Measurements from ENCODE around the gene VPS54. TPM values are rescaled to one million over a fixed set of nuclear protein-coding genes. Genes with fewer than 3 reads are reported as not detected.
A peak's percentile ranks its signal among the peaks of the same experiment; 100 is the strongest.

VPS54 gene
- total RNA-seq, 2 donors from 2014 or later: 20.9 to 21.2 TPM

GRCh38 chr2:63880625-63881024 is 138.6 kb downstream of the VPS54 start:
- intact Hi-C loops (cut with DNase I, micrococcal nuclease): no loop called here
- ATAC-seq (no peak), DNase-seq (no peak)

- DNase-seq: no peak
- intact Hi-C loops (cut with DNase I, micrococcal nuclease): no loop called here
Observed at GRCh38 chr2:63879876-63880433, 139.3 kb downstream of the VPS54 start.

GRCh38 chr2:63878486-63878885 is 140.7 kb downstream of the VPS54 start:
- intact Hi-C loops (cut with DNase I, micrococcal nuclease): no loop called here
- ATAC-seq (no peak), DNase-seq (no peak)

More at GRCh38 chr2:63879876-63880433, 139.3 kb downstream of the VPS54 start:
- ATAC-seq: no peak

GRCh38 chr2:63876311-63876710 is 142.9 kb downstream of the VPS54 start:
- DNase-seq (no peak), ATAC-seq (no peak)
- intact Hi-C loops (cut with DNase I, micrococcal nuclease): no loop called here

- ATAC-seq: peak; percentile 46
- intact Hi-C loops (cut with DNase I, micrococcal nuclease): no loop called here
- no peak for DNase-seq
Observed at GRCh38 chr2:63875559-63876245, 143.5 kb downstream of the VPS54 start.

GRCh38 chr2:63875131-63875527 is 144.1 kb downstream of the VPS54 start:
- no peak for ATAC-seq
- intact Hi-C loops (cut with DNase I, micrococcal nuclease): no loop called here

GRCh38 chr2:63874204-63875130 is 144.8 kb downstream of the VPS54 start:
- intact Hi-C loops (cut with DNase I, micrococcal nuclease): no loop called here
- ATAC-seq (no peak), DNase-seq (no peak)

More at GRCh38 chr2:63875131-63875527, 144.1 kb downstream of the VPS54 start:
- DNase-seq: no peak

- ATAC-seq (no peak), DNase-seq (no peak)
- intact Hi-C loops (cut with DNase I, micrococcal nuclease): no loop called here
Observed at GRCh38 chr2:63872571-63873328, 146.5 kb downstream of the VPS54 start.

GRCh38 chr2:63871864-63872263 is 147.4 kb downstream of the VPS54 start:
- intact Hi-C loops (cut with DNase I, micrococcal nuclease): no loop called here
- no peak for DNase-seq
- no peak for ATAC-seq

GRCh38 chr2:63870679-63871078 is 148.5 kb downstream of the VPS54 start:
- ATAC-seq: no peak
- no peak for DNase-seq
- intact Hi-C loops (cut with DNase I, micrococcal nuclease): no loop called here

- intact Hi-C loops (cut with DNase I, micrococcal nuclease): no loop called here
- DNase-seq: no peak
- ATAC-seq: no peak
Observed at GRCh38 chr2:63866009-63866709, 153.1 kb downstream of the VPS54 start.

GRCh38 chr2:63865159-63865799 is 153.9 kb downstream of the VPS54 start:
- intact Hi-C loops (cut with DNase I, micrococcal nuclease): no loop called here
- DNase-seq (no peak), ATAC-seq (no peak)

- intact Hi-C loops (cut with DNase I, micrococcal nuclease): loop anchor here in 1 of 2 donors (5.0 kb wide), 1 partner anchor 171 kb away; no protein-coding TSS in a partner anchor
- DNase-seq: no peak
- no peak for ATAC-seq
Observed at GRCh38 chr2:63863707-63864106, 155.5 kb downstream of the VPS54 start.

- DNase-seq: no peak
- ATAC-seq: peak; percentile 91
Observed at GRCh38 chr2:63862806-63863205, 156.4 kb downstream of the VPS54 start.

GRCh38 chr2:63861220-63861822 is 157.9 kb downstream of the VPS54 start:
- peak; percentile 65 for ATAC-seq
- intact Hi-C loops (cut with DNase I, micrococcal nuclease): loop anchor here in 1 of 2 donors (5.0 kb wide), 1 partner anchor 169 kb away; no protein-coding TSS in a partner anchor
- DNase-seq: peak; percentile 37 to 56

More at GRCh38 chr2:63862806-63863205, 156.4 kb downstream of the VPS54 start:
- intact Hi-C loops (cut with DNase I, micrococcal nuclease): loop anchor here in 1 of 2 donors (5.0 kb wide), 1 partner anchor 171 kb away; no protein-coding TSS in a partner anchor

- ATAC-seq: no peak
- DNase-seq: no peak
- intact Hi-C loops (cut with DNase I, micrococcal nuclease): no loop called here
Observed at GRCh38 chr2:63858291-63858690, 160.9 kb downstream of the VPS54 start.

- ATAC-seq (no peak), DNase-seq (no peak)
- intact Hi-C loops (cut with DNase I, micrococcal nuclease): no loop called here
Observed at GRCh38 chr2:63856303-63856603, 163.0 kb downstream of the VPS54 start.

Data from left colon (tissue), 2 donors.